DOHH2 (cell line): Measurements from ENCODE around the gene ANKMY1.

Experiments
- H3F3A ChIP-seq: fragments of 200-600 bp; sonication (generic), shearing (Covaris generic); 2 replicates; pipeline ENCODE4 v1.6.0; 2016; ENCODE audit warnings: antibody characterized with exemption, mild to moderate bottlenecking; ENCODE audit not compliant: control insufficient read depth, insufficient read depth
- H3K27ac ChIP-seq: fragments of 200-600 bp; sonication (generic); 2 replicates; pipeline ENCODE4 v1.5.1; 2014; ENCODE audit warnings: low read depth, mild to moderate bottlenecking, low read length, moderate library complexity
- H3K27me3 ChIP-seq: fragments of 200-600 bp; sonication (generic); 2 replicates; pipeline ENCODE4 v1.6.1; 2014; ENCODE audit warnings: mild to moderate bottlenecking, low read length, mixed read lengths; ENCODE audit not compliant: control insufficient read depth
- H3K36me3 ChIP-seq: fragments of 200-600 bp; sonication (generic); 2 replicates; pipeline ENCODE4 v1.6.1; 2014; ENCODE audit warnings: mild to moderate bottlenecking, low read length, moderate library complexity, mixed read lengths; ENCODE audit not compliant: control insufficient read depth
- H3K4me1 ChIP-seq: fragments of 200-600 bp; sonication (generic); 2 replicates; pipeline ENCODE4 v1.6.1; 2014; ENCODE audit warnings: mild to moderate bottlenecking, low read length, mixed read lengths; ENCODE audit not compliant: control insufficient read depth
- H3K4me2 ChIP-seq: fragments of 200-600 bp; sonication (generic); 2 replicates; pipeline ENCODE4 v1.6.0; 2014; ENCODE audit warnings: mild to moderate bottlenecking, low read length, moderate library complexity
- H3K4me3 ChIP-seq: fragments of 200-600 bp; sonication (generic); 2 replicates; pipeline ENCODE4 v1.5.1; 2014; ENCODE audit warnings: mild to moderate bottlenecking, low read length, mixed read lengths
- H3K79me2 ChIP-seq: fragments of 200-600 bp; sonication (generic); 2 replicates; pipeline ENCODE4 v1.6.1; 2014; ENCODE audit warnings: mild to moderate bottlenecking, low read length, mixed read lengths; ENCODE audit not compliant: control insufficient read depth
- H3K9me2 ChIP-seq: fragments of 200-600 bp; sonication (generic); replicated peaks from 2 replicates; pipeline ENCODE4 v1.6.1; 2014; ENCODE audit warnings: mild to moderate bottlenecking, low read length, mixed read lengths; ENCODE audit not compliant: control insufficient read depth
- H3K9me3 ChIP-seq: fragments of 200-600 bp; sonication (generic); 2 replicates; pipeline ENCODE4 v1.6.1; 2014; ENCODE audit warnings: antibody characterized with exemption, low read length, mixed read lengths; ENCODE audit not compliant: control insufficient read depth, insufficient read depth
- H4K20me1 ChIP-seq: fragments of 200-600 bp; sonication (generic); 2 replicates; pipeline ENCODE4 v1.6.0; 2014; ENCODE audit warnings: low read depth, mild to moderate bottlenecking, antibody characterized with exemption, low read length, moderate library complexity; ENCODE audit not compliant: control insufficient read depth, insufficient read depth
- CTCF ChIP-seq: fragments of 200-600 bp; sonication (generic); IDR thresholded peaks from one replicate; pipeline ENCODE4 v1.5.1; 2014; ENCODE audit warnings: antibody characterized with exemption, mild to moderate bottlenecking, low read depth, low read length; ENCODE audit not compliant: poor library complexity, severe bottlenecking
- EZH2phosphoT487 ChIP-seq: fragments of 200-600 bp; sonication (generic); IDR thresholded peaks from 2 replicates; pipeline ENCODE4 v1.6.1; 2017; ENCODE audit warnings: borderline replicate concordance, mild to moderate bottlenecking, antibody characterized with exemption, low read length, moderate library complexity, mixed read lengths

The ANKMY1 gene

GRCh38 chr2:240553956-240554480 is 3.8 kb downstream of the ANKMY1 start:
- Histone ChIP-seq H4K20me1 (no peaks in the 10 kb centered on the region), H3K27me3 (no peaks in the 10 kb centered on the region), H3K9me2 (no peaks in the 10 kb centered on the region), H3K4me1 (peaks cover 25% of the 10 kb centered on the region), H3K9me3 (no peaks in the 10 kb centered on the region), H3K36me3 (peaks cover 77% of the 10 kb centered on the region), H3K4me3 (no peak overlapping the region), H3K4me2 (no peak overlapping the region), H3K27ac (no peak overlapping the region), H3F3A (peaks cover 6% of the 10 kb centered on the region; the same call in 1 of the 2 replicates), H3K79me2 (peaks cover 79% of the 10 kb centered on the region)
- TF ChIP-seq EZH2phosphoT487 (no peak), CTCF (no peak)

- Histone ChIP-seq H3K79me2 (peaks cover 57% of the 10 kb centered on the region), H3K9me3 (no peaks in the 10 kb centered on the region), H3K27ac (peak overlapping the region; percentile 24; the same call in 1 of the 2 replicates), H3F3A (0 out of 2 replicates have a peak, but pooled peaks cover 4% of the 10 kb centered on the region), H3K36me3 (peaks cover 60% of the 10 kb centered on the region), H3K4me1 (peaks cover 11% of the 10 kb centered on the region), H4K20me1 (no peaks in the 10 kb centered on the region), H3K9me2 (no peaks in the 10 kb centered on the region), H3K4me3 (no peak overlapping the region), H3K27me3 (no peaks in the 10 kb centered on the region), H3K4me2 (no peak overlapping the region)
- no peak for TF ChIP-seq EZH2phosphoT487
- TF ChIP-seq CTCF = no peak
Observed at GRCh38 chr2:240551811-240552210, 6.0 kb downstream of the ANKMY1 start.

- H3K4me2 ChIP-seq = no peak overlapping the region
- TF ChIP-seq EZH2phosphoT487 = no peak
- no peak for TF ChIP-seq CTCF
Observed at GRCh38 chr2:240551288-240551687, 6.5 kb downstream of the ANKMY1 start.

More at GRCh38 chr2:240551288-240551687, 6.5 kb downstream of the ANKMY1 start:
- Histone ChIP-seq H3K79me2 (peaks cover 51% of the 10 kb centered on the region), H3K9me3 (no peaks in the 10 kb centered on the region), H3K36me3 (peaks cover 55% of the 10 kb centered on the region), H3K4me1 (peaks cover 11% of the 10 kb centered on the region), H3K27ac (peak overlapping the region; percentile 24; the same call in 1 of the 2 replicates), H3F3A (0 out of 2 replicates have a peak, but pooled peaks cover 4% of the 10 kb centered on the region), H3K4me3 (no peak overlapping the region), H3K9me2 (no peaks in the 10 kb centered on the region), H4K20me1 (no peaks in the 10 kb centered on the region), H3K27me3 (no peaks in the 10 kb centered on the region)
